Keratinocyte (primary cell): ENCODE data around the gene PTPRT. TPM values are rescaled to one million over a fixed set of nuclear protein-coding genes. Genes with fewer than 3 reads are reported as not detected.

Source experiments
- DNase-seq: peaks from one replicate; pipeline ENCODE4 v3.0.0-alpha.2; 2011; ENCODE audit warnings: low read depth, missing footprints, low spot score
- FAIRE-seq: peaks from 2 replicates; lab custom pipeline; 2011; peaks lifted over from hg19 to GRCh38; lab: Jason Lieb, UNC
- H2AFZ ChIP-seq: 2 replicates; pipeline ENCODE4 v1.6.0; 2012; ENCODE audit warnings: low read length, control low read depth, inconsistent platforms; ENCODE audit not compliant: control insufficient read depth
- H3K27ac ChIP-seq: 2 replicates; pipeline ENCODE4 v1.5.1; 2011; ENCODE audit warnings: low read length; ENCODE audit not compliant: control insufficient read depth, insufficient read depth
- H3K27me3 ChIP-seq: 3 replicates; pipeline ENCODE4 v1.6.0; 2011; ENCODE audit warnings: low read length; ENCODE audit not compliant: control insufficient read depth, insufficient read depth; ENCODE audit errors: extremely low read depth
- H3K36me3 ChIP-seq, 2 experiments: 2 replicates in 1 of 2; 3 replicates in 1 of 2; pipeline ENCODE4 v1.5.1; 2011; ENCODE audit warnings: low read length in 2 of 2, mild to moderate bottlenecking in 1 of 2; ENCODE audit not compliant: control insufficient read depth in 2 of 2, insufficient read depth in 2 of 2; ENCODE audit errors: extremely low read depth in 1 of 2
- H3K4me1 ChIP-seq: 3 replicates; pipeline ENCODE4 v1.5.1; 2011; ENCODE audit warnings: low read length; ENCODE audit not compliant: control insufficient read depth, insufficient read depth; ENCODE audit errors: extremely low read depth
- H3K4me2 ChIP-seq: 3 replicates; pipeline ENCODE4 v1.6.0; 2011; ENCODE audit warnings: low read depth, low read length; ENCODE audit not compliant: control insufficient read depth, insufficient read depth; ENCODE audit errors: extremely low read depth
- H3K4me3 ChIP-seq, 3 experiments: fragments of 200-600 bp in 1 of 3; sonication (generic) in 1 of 3; 2 replicates in 2 of 3; 3 replicates in 1 of 3; pipeline ENCODE4 v1.5.1; 2011 to 2016; ENCODE audit warnings: low read length in 3 of 3, mild to moderate bottlenecking in 3 of 3, control low read depth in 2 of 3, inconsistent platforms in 1 of 3, low read depth in 1 of 3, mixed read lengths in 1 of 3, mixed run types in 1 of 3, moderate library complexity in 1 of 3; ENCODE audit not compliant: control insufficient read depth in 2 of 3, insufficient read depth in 2 of 3; ENCODE audit errors: extremely low read depth in 1 of 3
- H3K79me2 ChIP-seq: 2 replicates; pipeline ENCODE4 v1.6.0; 2012; ENCODE audit warnings: low read length; ENCODE audit not compliant: control insufficient read depth, insufficient read depth
- H3K9ac ChIP-seq: 3 replicates; pipeline ENCODE4 v1.6.0; 2011; ENCODE audit warnings: low read length; ENCODE audit not compliant: control insufficient read depth, insufficient read depth; ENCODE audit errors: extremely low read depth
- H3K9me1 ChIP-seq: 3 replicates; pipeline ENCODE4 v1.6.0; 2011; ENCODE audit warnings: low read length; ENCODE audit not compliant: control insufficient read depth, insufficient read depth; ENCODE audit errors: extremely low read depth
- H3K9me3 ChIP-seq: 2 replicates; pipeline ENCODE4 v1.5.1; 2012; ENCODE audit warnings: low read depth, low read length; ENCODE audit not compliant: control insufficient read depth
- H4K20me1 ChIP-seq: 3 replicates; pipeline ENCODE4 v1.6.0; 2011; ENCODE audit warnings: low read length; ENCODE audit not compliant: control insufficient read depth, insufficient read depth; ENCODE audit errors: extremely low read depth
- EZH2 ChIP-seq: IDR thresholded peaks from one replicate; pipeline ENCODE4 v1.6.1; 2012; ENCODE audit warnings: inconsistent platforms, mild to moderate bottlenecking, low read length, moderate library complexity
- dilution Hi-C: fragments of 300-500 bp; cut with MboI; formaldehyde crosslinking; loops from one replicate; pipeline ENCODE4 v1.7.0; 2020; ENCODE audit warnings: low sequenced_read_pairs; ENCODE audit not compliant: extremely low pct_ligation_motif_present
- polyA plus RNA-seq, 5 experiments: library from polyadenylated mRNA; depleted of rRNA in 3 of 5; stranded (reverse) in 3 of 5; stranded (forward) in 1 of 5; unstranded in 1 of 5; fragments of >200 nt; gene quantifications; 1 replicate in 1 of 5; 2 replicates in 3 of 5; 3 replicates in 1 of 5; pipeline versions ENCODE4 v1.2.1 to v1.2.3, GENCODE V29; 2011 to 2012; ENCODE audit warnings: missing spikeins in 2 of 5, low read depth in 1 of 5, low replicate concordance in 1 of 5
- TF ChIP-seq, protein P1 (sequence below), 3 experiments: IDR thresholded peaks in 1 of 3; conservative IDR thresholded peaks in 1 of 3; optimal IDR thresholded peaks in 1 of 3; 2 replicates in 2 of 3; 3 replicates in 1 of 3; pipeline versions ENCODE3 to v1.5.1; 2011; ENCODE audit warnings: low read length in 3 of 3, mild to moderate bottlenecking in 3 of 3, moderate library complexity in 2 of 3, control low read depth in 1 of 3, inconsistent platforms in 1 of 3; ENCODE audit not compliant: insufficient read depth in 2 of 3; ENCODE audit errors: extremely low read depth in 1 of 3

The PTPRT gene
- polyA plus RNA-seq, 1 donor (not counting 4 experiments of a cell fraction or from before 2014, with no cell fraction given), result not detected

DNA sequence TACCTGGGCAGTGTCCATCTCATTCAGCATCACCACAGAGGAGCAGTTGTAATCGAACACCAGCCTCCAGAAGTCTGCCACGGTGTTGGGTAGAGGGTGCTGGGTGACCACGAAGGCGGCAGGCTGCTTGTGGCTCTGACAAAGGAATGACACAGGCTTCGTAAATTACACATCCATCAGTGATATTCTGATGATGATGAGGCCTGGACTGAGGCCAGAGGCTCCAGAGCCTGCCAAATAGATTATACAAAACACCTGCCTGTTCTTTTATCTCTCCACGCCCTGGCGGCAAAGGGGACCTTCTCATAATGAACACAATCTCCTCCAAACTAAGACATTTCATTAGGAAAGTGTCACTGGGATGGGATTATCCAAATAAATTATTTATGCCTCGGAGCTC, 1091.3 kb downstream of the PTPRT start:
- no peak for DNase-seq

DNA sequence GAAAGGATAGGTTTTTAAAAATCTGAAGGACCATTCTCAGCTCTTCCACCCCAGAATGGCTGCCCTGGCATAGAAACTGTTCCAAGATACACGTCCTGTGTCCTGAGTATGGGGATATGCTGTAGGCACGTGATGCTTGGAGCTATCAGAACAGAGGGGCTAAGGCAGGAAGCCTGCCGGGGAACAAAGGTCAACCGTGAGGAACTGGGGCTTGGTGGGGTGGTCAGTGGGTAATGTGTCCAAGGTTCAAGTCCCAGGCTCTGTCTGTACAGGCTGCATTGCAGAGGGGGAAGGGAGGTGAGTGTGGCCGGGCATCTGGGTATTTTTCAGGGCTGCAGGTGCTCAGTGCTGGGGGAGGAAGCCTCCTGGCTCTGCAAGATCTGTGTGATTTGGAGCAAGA, 1092.0 kb downstream of the PTPRT start:
- no peak for FAIRE-seq
- DNase-seq, result no peak
- H3K9me3 ChIP-seq, result no peaks in the 10 kb centered on the region
- no peak overlapping the region for H3K27ac ChIP-seq
- H3K4me1 ChIP-seq, result no peaks in the 10 kb centered on the region
- no peaks in the 10 kb centered on the region for H3K27me3 ChIP-seq
- H3K36me3 ChIP-seq, result no peaks in the 10 kb centered on the region
- H2AFZ ChIP-seq, result no peak overlapping the region
- no peaks in the 10 kb centered on the region for H3K79me2 ChIP-seq
- no peaks in the 10 kb centered on the region for H3K9me1 ChIP-seq
- no peak for TF ChIP-seq EZH2
- TF ChIP-seq, protein P1, sequence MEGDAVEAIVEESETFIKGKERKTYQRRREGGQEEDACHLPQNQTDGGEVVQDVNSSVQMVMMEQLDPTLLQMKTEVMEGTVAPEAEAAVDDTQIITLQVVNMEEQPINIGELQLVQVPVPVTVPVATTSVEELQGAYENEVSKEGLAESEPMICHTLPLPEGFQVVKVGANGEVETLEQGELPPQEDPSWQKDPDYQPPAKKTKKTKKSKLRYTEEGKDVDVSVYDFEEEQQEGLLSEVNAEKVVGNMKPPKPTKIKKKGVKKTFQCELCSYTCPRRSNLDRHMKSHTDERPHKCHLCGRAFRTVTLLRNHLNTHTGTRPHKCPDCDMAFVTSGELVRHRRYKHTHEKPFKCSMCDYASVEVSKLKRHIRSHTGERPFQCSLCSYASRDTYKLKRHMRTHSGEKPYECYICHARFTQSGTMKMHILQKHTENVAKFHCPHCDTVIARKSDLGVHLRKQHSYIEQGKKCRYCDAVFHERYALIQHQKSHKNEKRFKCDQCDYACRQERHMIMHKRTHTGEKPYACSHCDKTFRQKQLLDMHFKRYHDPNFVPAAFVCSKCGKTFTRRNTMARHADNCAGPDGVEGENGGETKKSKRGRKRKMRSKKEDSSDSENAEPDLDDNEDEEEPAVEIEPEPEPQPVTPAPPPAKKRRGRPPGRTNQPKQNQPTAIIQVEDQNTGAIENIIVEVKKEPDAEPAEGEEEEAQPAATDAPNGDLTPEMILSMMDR (optimal IDR thresholded peaks at IDR 0.05 in 1 of 3, IDR thresholded peaks at IDR 0.05 in 1 of 3, conservative IDR thresholded peaks at IDR 0.05 in 1 of 3; ENCODE audit: extremely low read depth in 1 of 3, insufficient read depth in 2 of 3, low read length in 3 of 3), result no peak
- H3K4me2 ChIP-seq, result no peak overlapping the region
- no peaks in the 10 kb centered on the region for H4K20me1 ChIP-seq
- no peak overlapping the region for H3K9ac ChIP-seq
- H3K4me3 ChIP-seq, result no peak overlapping the region
- dilution Hi-C loops, result no loop called here

More for the DNA sequence above, 1091.3 kb downstream of the PTPRT start:
- Histone ChIP-seq H3K9me1 (no peaks in the 10 kb centered on the region), H2AFZ (no peak overlapping the region), H3K4me1 (no peaks in the 10 kb centered on the region), H3K9ac (no peak overlapping the region), H3K27ac (no peak overlapping the region), H3K9me3 (no peaks in the 10 kb centered on the region), H3K36me3 (no peaks in the 10 kb centered on the region), H3K4me3 (no peak overlapping the region), H3K79me2 (no peaks in the 10 kb centered on the region), H3K27me3 (no peaks in the 10 kb centered on the region), H3K4me2 (no peak overlapping the region), H4K20me1 (no peaks in the 10 kb centered on the region)
- TF ChIP-seq, protein P1 (optimal IDR thresholded peaks at IDR 0.05 in 1 of 3, IDR thresholded peaks at IDR 0.05 in 1 of 3, conservative IDR thresholded peaks at IDR 0.05 in 1 of 3; ENCODE audit: extremely low read depth in 1 of 3, insufficient read depth in 2 of 3, low read length in 3 of 3), result no peak
- no peak for TF ChIP-seq EZH2
- no peak for FAIRE-seq
- dilution Hi-C loops, result no loop called here
